Prostate gland (tissue), 2 donors: ENCODE measurements around the gene TGFB1. TPM values are rescaled to one million over a fixed set of nuclear protein-coding genes. Genes with fewer than 3 reads are reported as not detected.

Source experiments
- DNase-seq: peaks from one replicate; pipeline ENCODE4 v3.0.0-alpha.2; 2019; ENCODE audit warnings: low spot score
- H3K27ac ChIP-seq, 2 donors: fragments of 200-600 bp; sonication (generic); 2 replicates each; pipeline ENCODE4 v1.5.1; 2017 to 2019
- H3K27me3 ChIP-seq: fragments of 200-600 bp; sonication (generic); replicated peaks from 2 replicates; pipeline ENCODE4 v1.5.1; 2019; ENCODE audit not compliant: insufficient read depth
- H3K36me3 ChIP-seq, 2 donors: fragments of 200-600 bp; sonication (generic); 1 replicate in 1 of 2; 2 replicates in 1 of 2; pipeline versions ENCODE4 v1.5.1 to v1.8.1; 2017 to 2019
- H3K4me1 ChIP-seq: fragments of 200-600 bp; sonication (generic); replicated peaks from 2 replicates; pipeline ENCODE4 v1.5.1; 2019
- H3K4me3 ChIP-seq, 2 donors: fragments of 200-600 bp; sonication (generic); 2 replicates each; pipeline ENCODE4 v1.5.1; 2017 to 2019
- H3K9me3 ChIP-seq: fragments of 200-600 bp; sonication (generic); 2 replicates; pipeline ENCODE4 v1.5.1; 2017
- POLR2A ChIP-seq: fragments of 450-650 bp; IDR thresholded peaks from one replicate; pipeline ENCODE4 v1.6.1; 2016; ENCODE audit warnings: antibody characterized with exemption, mild to moderate bottlenecking
- POLR2AphosphoS5 ChIP-seq: sonication (generic); formaldehyde crosslinking; IDR thresholded peaks from one replicate; pipeline ENCODE4 v1.6.1; 2017; ENCODE audit warnings: antibody characterized with exemption
- WGBS: methylation state at CpG from one replicate; pipeline ENCODE4 v1.1.5; 2018; 5-methylcytosine and 5-hydroxymethylcytosine counted together
- intact Hi-C: fragments of 100-400 bp; cut with DNase I; formaldehyde crosslinking; loops from one replicate; pipeline ENCODE4 v1.14.2; 2022
- total RNA-seq, 2 donors: library from RNA; depleted of rRNA; stranded (reverse); fragments of >200 nt; gene quantifications; one replicate each; pipeline ENCODE4 v1.1.0, GENCODE V29; 2016
- TF ChIP-seq, protein P1 (sequence below), 4 experiments: fragments of 200-600 bp in 2 of 4; fragments of 450-650 bp in 2 of 4; sonication (generic) in 2 of 4; IDR thresholded peaks; 1 replicate in 3 of 4; 2 replicates in 1 of 4; pipeline ENCODE4 v1.5.1; 2016 to 2019; ENCODE audit warnings: antibody characterized with exemption in 4 of 4, mild to moderate bottlenecking in 2 of 4, moderate library complexity in 2 of 4

Gene TGFB1
- total RNA-seq, 2 donors from 2014 or later, result 9.7 to 32.4 TPM

- H3K4me3 ChIP-seq, result no peak overlapping the region
- TF ChIP-seq, protein P1, sequence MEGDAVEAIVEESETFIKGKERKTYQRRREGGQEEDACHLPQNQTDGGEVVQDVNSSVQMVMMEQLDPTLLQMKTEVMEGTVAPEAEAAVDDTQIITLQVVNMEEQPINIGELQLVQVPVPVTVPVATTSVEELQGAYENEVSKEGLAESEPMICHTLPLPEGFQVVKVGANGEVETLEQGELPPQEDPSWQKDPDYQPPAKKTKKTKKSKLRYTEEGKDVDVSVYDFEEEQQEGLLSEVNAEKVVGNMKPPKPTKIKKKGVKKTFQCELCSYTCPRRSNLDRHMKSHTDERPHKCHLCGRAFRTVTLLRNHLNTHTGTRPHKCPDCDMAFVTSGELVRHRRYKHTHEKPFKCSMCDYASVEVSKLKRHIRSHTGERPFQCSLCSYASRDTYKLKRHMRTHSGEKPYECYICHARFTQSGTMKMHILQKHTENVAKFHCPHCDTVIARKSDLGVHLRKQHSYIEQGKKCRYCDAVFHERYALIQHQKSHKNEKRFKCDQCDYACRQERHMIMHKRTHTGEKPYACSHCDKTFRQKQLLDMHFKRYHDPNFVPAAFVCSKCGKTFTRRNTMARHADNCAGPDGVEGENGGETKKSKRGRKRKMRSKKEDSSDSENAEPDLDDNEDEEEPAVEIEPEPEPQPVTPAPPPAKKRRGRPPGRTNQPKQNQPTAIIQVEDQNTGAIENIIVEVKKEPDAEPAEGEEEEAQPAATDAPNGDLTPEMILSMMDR (IDR thresholded peaks at IDR 0.05), result no peak
- no peak for TF ChIP-seq POLR2AphosphoS5
- TF ChIP-seq POLR2A, result no peak
- peaks cover 5% of the 10 kb centered on the region for H3K4me1 ChIP-seq
- 84% methylated on average over 3 of the region's 3 CpGs for WGBS
- intact Hi-C loops, result loop anchor here (5.0 kb wide), 1 partner anchor 34 kb away; no protein-coding TSS in a partner anchor
- no peaks in the 10 kb centered on the region for H3K36me3 ChIP-seq
- H3K27me3 ChIP-seq, result no peaks in the 10 kb centered on the region
- H3K9me3 ChIP-seq, result no peaks in the 10 kb centered on the region
- no peak overlapping the region for H3K27ac ChIP-seq
- DNase-seq, result no peak
These were observed 2.1 kb upstream of the TGFB1 start for GRCh38 chr19:41355802-41356201.

GRCh38 chr19:41355035-41355434 is 1.3 kb upstream of the TGFB1 start:
- peaks cover 5% of the 10 kb centered on the region for H3K4me1 ChIP-seq
- no peaks in the 10 kb centered on the region for H3K36me3 ChIP-seq
- no peak overlapping the region for H3K27ac ChIP-seq
- H3K9me3 ChIP-seq, result no peaks in the 10 kb centered on the region
- no peaks in the 10 kb centered on the region for H3K27me3 ChIP-seq
- TF ChIP-seq POLR2AphosphoS5 (no peak), POLR2A (no peak)
- WGBS, result 79% methylated on average over 1 of the region's 1 CpG
- no peak overlapping the region for H3K4me3 ChIP-seq
- intact Hi-C loops, result loop anchor here (5.0 kb wide), 1 partner anchor 33 kb away; no protein-coding TSS in a partner anchor
- no peak for DNase-seq

GRCh38 chr19:41354343-41354953 is 726 bp upstream of the TGFB1 start:
- Histone ChIP-seq H3K9me3 (no peaks in the 10 kb centered on the region), H3K27ac (peak overlapping the region; percentile 79 to 83), H3K36me3 (no peaks in the 10 kb centered on the region), H3K4me3 (peak overlapping the region; percentile 70 to 80), H3K4me1 (peaks cover 5% of the 10 kb centered on the region), H3K27me3 (no peaks in the 10 kb centered on the region)
- no peak for TF ChIP-seq POLR2AphosphoS5
- TF ChIP-seq, protein P1 (IDR thresholded peaks at IDR 0.05), result no peak
- TF ChIP-seq POLR2A, result no peak
- no peak for DNase-seq
- intact Hi-C loops, result no loop called here
- 87% methylated on average over 23 of the region's 23 CpGs for WGBS

DNA sequence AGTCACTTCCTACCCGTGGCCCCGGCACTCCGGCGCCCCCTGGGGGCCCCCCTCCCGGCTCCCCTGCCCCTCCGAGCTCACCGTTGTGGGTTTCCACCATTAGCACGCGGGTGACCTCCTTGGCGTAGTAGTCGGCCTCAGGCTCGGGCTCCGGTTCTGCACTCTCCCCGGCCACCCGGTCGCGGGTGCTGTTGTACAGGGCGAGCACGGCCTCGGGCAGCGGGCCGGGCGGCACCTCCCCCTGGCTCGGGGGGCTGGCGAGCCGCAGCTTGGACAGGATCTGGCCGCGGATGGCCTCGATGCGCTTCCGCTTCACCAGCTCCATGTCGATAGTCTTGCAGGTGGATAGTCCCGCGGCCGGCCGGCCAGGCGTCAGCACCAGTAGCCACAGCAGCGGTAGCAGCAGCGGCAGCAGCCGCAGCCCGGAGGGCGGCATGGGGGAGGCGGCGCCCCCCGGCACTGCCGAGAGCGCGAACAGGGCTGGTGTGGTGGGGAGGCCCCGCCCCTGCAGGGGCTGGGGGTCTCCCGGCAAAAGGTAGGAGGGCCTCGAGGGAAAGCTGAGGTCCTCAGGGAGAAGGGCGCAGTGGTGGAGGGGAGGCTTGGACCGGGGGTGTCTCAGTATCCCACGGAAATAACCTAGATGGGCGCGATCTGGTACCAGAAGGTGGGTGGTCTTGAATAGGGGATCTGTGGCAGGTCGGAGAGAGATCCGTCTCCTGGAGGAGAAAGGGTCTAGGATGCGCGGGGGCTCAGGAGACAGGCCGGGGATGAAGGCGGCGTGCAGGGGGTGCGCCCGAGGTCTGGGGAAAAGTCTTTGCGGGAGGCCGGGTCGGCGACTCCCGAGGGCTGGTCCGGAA is 885 bp downstream of the TGFB1 start:
- intact Hi-C loops, result no loop called here
- DNase-seq, result peak; percentile 38
- WGBS, result under 1% methylated on average over 57 of the region's 71 CpGs
- Histone ChIP-seq H3K36me3 (no peaks in the 10 kb centered on the region), H3K4me3 (peak overlapping the region; percentile 70 to 80), H3K27ac (peak overlapping the region; percentile 79 to 83), H3K27me3 (no peaks in the 10 kb centered on the region), H3K9me3 (no peaks in the 10 kb centered on the region), H3K4me1 (peaks cover 5% of the 10 kb centered on the region)
- TF ChIP-seq POLR2AphosphoS5, result no peak
- no peak for TF ChIP-seq POLR2A
- TF ChIP-seq, protein P1 (IDR thresholded peaks at IDR 0.05), result peak in 3 of 4 experiments; percentile 29 to 50 (median 36)

DNA sequence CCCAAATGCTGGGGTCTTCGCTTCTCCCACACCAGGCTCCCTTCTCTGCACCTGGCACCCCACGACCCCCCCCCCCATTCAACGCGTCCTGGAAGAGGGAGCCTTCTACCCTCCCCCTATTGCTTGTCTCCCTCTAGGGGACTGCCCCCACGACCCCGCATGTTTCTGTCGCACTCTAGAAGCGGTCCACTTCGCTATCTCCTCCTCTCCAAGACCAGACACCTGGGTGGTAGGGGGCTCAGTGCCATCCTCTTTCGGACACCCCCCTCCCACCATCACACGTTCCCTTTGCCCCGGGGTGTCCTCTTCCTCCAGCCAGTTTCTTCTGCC is 1.5 kb downstream of the TGFB1 start:
- Histone ChIP-seq H3K36me3 (no peaks in the 10 kb centered on the region), H3K4me3 (peak overlapping the region; percentile 70 to 80), H3K4me1 (peaks cover 5% of the 10 kb centered on the region), H3K27me3 (no peaks in the 10 kb centered on the region), H3K27ac (peak overlapping the region; percentile 79 to 83), H3K9me3 (no peaks in the 10 kb centered on the region)
- TF ChIP-seq POLR2A (no peak), POLR2AphosphoS5 (no peak)
- TF ChIP-seq, protein P1 (IDR thresholded peaks at IDR 0.05), result no peak
- intact Hi-C loops, result no loop called here
- under 1% methylated on average over 12 of the region's 12 CpGs for WGBS
- DNase-seq, result no peak
